ENCODE measurements around the gene FAM228A.

FAM228A gene

DNA sequence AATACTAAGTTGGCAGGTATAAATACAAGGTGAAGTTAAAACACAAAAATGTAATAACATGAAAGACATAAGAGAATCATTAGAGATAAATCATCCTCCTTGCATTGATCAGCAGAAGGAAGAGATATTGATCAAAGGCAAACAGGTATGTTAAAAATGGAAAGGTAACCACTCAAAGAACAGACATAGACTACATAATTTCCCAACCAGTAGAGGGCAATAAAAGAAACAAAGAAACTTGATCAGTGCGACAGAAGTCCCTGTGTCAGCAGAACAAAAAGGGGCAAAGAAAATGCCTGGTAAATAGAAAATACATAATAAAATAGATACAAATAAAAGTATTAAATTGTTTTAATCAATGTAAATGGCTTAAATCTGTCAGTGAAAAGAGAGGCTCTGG, 53.6 kb downstream of the FAM228A start:
- Histone ChIP-seq H3K27ac (ENCODE audit: extremely low read depth, low read depth, low read length) (no peak overlapping the region), H3K9me3 (ENCODE audit: control insufficient read depth, insufficient read depth, low read depth, low read length) (no peaks in the 10 kb centered on the region), H3K4me3 (ENCODE audit: low read depth, low read length) (no peak overlapping the region), H3K36me3 (ENCODE audit: control insufficient read depth in 2 of 2, insufficient read depth in 1 of 2, low read length in 2 of 2) (no peaks in the 10 kb centered on the region), H3K4me1 (ENCODE audit: control insufficient read depth, insufficient read depth, low read length) (no peaks in the 10 kb centered on the region)
- no peak for TF ChIP-seq ZNF138 (tag by site-specific recombination; IDR thresholded peaks at IDR 0.05; ENCODE audit: borderline replicate concordance)
- no peak for TF ChIP-seq ZNF174 (tag by site-specific recombination; IDR thresholded peaks at IDR 0.05)
- peak; percentile 22; the same call in 1 of the 2 replicates for TF ChIP-seq ZNF654 (tag by site-specific recombination; IDR thresholded peaks at IDR 0.05; ENCODE audit: low read depth)
- no peak for TF ChIP-seq GFI1B (tag by site-specific recombination; IDR thresholded peaks at IDR 0.05)
- no peak for TF ChIP-seq ZNF843 (tag by site-specific recombination; IDR thresholded peaks at IDR 0.05)
- peak; percentile 37; the same call in 1 of the 2 replicates for TF ChIP-seq ZEB2 (tag by site-specific recombination; IDR thresholded peaks at IDR 0.05)
- TF ChIP-seq ZFHX2 (tag by site-specific recombination; conservative IDR thresholded peaks at IDR 0.05) = no peak
- TF ChIP-seq ZBTB17 (tag by site-specific recombination; IDR thresholded peaks at IDR 0.05) = 0 out of 2 replicates have a peak, but pooled peaks have one; percentile 24
- peak; percentile 32; the same call in 1 of the 2 replicates for TF ChIP-seq CTCF (tag by site-specific recombination; IDR thresholded peaks at IDR 0.05)
- no peak for TF ChIP-seq ZNF670 (tag by site-specific recombination; IDR thresholded peaks at IDR 0.05; ENCODE audit: low read depth)
- no peak for TF ChIP-seq HOXD13 (CRISPR knock-in tag; IDR thresholded peaks at IDR 0.05; ENCODE audit: borderline replicate concordance)
- TF ChIP-seq ZNF169 (tag by site-specific recombination; IDR thresholded peaks at IDR 0.05) = no peak
- 0 out of 2 replicates have a peak, but pooled peaks have one; percentile 19 for TF ChIP-seq ZNF335 (tag by site-specific recombination; conservative IDR thresholded peaks at IDR 0.05)
- POLR2A ChIA-PET = no interaction called here
- CTCF ChIA-PET = interaction anchor here (0.7 to 0.8 kb wide), 2 partner anchors 121 to 625 kb away, joined by 3 read pairs; no protein-coding TSS in a partner anchor

- Histone ChIP-seq H3K36me3 (ENCODE audit: control insufficient read depth in 2 of 2, insufficient read depth in 1 of 2, low read length in 2 of 2) (no peaks in the 10 kb centered on the region), H3K4me1 (ENCODE audit: control insufficient read depth, insufficient read depth, low read length) (no peaks in the 10 kb centered on the region), H3K9me3 (ENCODE audit: control insufficient read depth, insufficient read depth, low read depth, low read length) (no peaks in the 10 kb centered on the region), H3K4me3 (ENCODE audit: low read depth, low read length) (no peak overlapping the region), H3K27ac (ENCODE audit: extremely low read depth, low read depth, low read length) (no peak overlapping the region)
- ChIA-PET CTCF (interaction anchor here (0.7 to 0.8 kb wide), 2 partner anchors 45 to 97 kb away, joined by 3 to 5 read pairs; no protein-coding TSS in a partner anchor), POLR2A (no interaction called here)
- no peak for TF ChIP-seq ZBTB49 (tag by site-specific recombination; IDR thresholded peaks at IDR 0.05; ENCODE audit: low read depth)
- TF ChIP-seq EGR2 (tag by site-specific recombination; IDR thresholded peaks at IDR 0.05; ENCODE audit: low read depth) = peak; percentile 51; the same call in 1 of the 2 replicates
- no peak for TF ChIP-seq KLF9 (tag by site-specific recombination; IDR thresholded peaks at IDR 0.05; ENCODE audit: low read depth)
- TF ChIP-seq ZFHX2 (tag by site-specific recombination; conservative IDR thresholded peaks at IDR 0.05) = peak; percentile 54
Observed at GRCh38 chr2:24231461-24231881, 56.6 kb downstream of the FAM228A start.

- H3K4me1 ChIP-seq (ENCODE audit: control insufficient read depth, insufficient read depth, low read length) = peaks cover 2% of the 10 kb centered on the region
- CTCF ChIA-PET = interaction anchor here (1.1 kb wide), 1 partner anchor 152 kb away, joined by 3 read pairs; no protein-coding TSS in a partner anchor
- H3K36me3 ChIP-seq (ENCODE audit: control insufficient read depth in 2 of 2, insufficient read depth in 1 of 2, low read length in 2 of 2) = no peaks in the 10 kb centered on the region
- POLR2A ChIA-PET = no interaction called here
- TF ChIP-seq ZNF292 (tag by site-specific recombination; IDR thresholded peaks at IDR 0.05; ENCODE audit: borderline replicate concordance, low read depth) (no peak), YY2 (tag by site-specific recombination; IDR thresholded peaks at IDR 0.05) (no peak), HOXC10 (CRISPR knock-in tag; IDR thresholded peaks at IDR 0.05) (no peak), ZNF114 (tag by site-specific recombination; IDR thresholded peaks at IDR 0.05) (no peak), ZNF600 (tag by site-specific recombination; IDR thresholded peaks at IDR 0.05) (no peak)
- TF ChIP-seq, protein P1, sequence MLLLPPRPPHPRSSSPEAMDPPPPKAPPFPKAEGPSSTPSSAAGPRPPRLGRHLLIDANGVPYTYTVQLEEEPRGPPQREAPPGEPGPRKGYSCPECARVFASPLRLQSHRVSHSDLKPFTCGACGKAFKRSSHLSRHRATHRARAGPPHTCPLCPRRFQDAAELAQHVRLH (tag by site-specific recombination; IDR thresholded peaks at IDR 0.05) = no peak
- H3K9me3 ChIP-seq (ENCODE audit: control insufficient read depth, insufficient read depth, low read depth, low read length) = no peaks in the 10 kb centered on the region
- H3K27ac ChIP-seq (ENCODE audit: extremely low read depth, low read depth, low read length) = no peak overlapping the region
- no peak overlapping the region for H3K4me3 ChIP-seq (ENCODE audit: low read depth, low read length)
Observed at GRCh38 chr2:24233321-24233720, 58.5 kb downstream of the FAM228A start.

All from HEK293 (cell line).